GM12873 (cell line): ENCODE data around the gene ERCC3.

Experiments used
- TF ChIP-seq, protein P1 (sequence below): IDR thresholded peaks from 2 replicates; pipeline ENCODE4 v1.5.1; 2012; ENCODE audit warnings: low read depth, mild to moderate bottlenecking, moderate library complexity, low read length, control low read depth; ENCODE audit not compliant: insufficient read depth; ENCODE audit errors: missing control alignments

Gene ERCC3

DNA sequence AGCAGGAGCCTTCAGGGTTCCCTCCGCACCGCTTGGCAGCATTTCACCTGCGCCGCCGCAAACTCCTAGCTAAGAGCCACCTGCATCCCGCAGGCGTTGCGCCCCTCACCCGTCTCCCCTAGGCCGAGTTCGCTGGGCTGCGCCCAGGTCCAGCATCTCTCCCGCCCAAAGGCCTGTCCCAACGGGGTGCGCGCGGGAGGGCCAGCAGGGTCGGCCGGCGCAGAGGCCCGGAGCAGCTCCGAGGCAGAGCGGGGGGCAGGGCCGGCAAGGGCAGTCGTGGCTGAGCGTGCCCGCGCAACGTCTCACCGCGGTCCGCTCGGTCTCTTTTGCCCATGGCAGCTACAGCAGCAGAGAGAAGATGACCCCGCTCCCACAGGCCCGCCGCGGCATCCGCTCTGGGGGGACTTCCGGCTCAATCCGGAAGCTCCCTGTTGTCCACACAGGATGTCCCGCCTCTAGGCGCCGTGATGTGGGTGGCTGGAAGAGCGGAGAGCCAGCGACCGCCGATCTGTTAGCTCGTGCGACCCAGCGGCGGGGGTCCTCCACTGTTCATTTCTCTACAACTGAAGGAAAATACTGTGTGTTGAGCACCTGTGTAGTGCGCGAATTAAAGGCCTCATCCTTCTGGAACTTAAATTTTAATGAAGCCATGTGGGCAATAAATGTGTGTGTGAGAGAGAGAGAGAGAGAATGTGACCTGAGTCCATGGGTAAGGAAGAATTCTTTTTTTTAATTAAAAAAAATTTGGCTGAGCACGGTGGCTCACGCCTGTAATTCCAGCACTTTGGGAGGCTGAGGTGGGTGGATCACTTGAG lies at the start of gene ERCC3:
Gene ERCC3, minus strand, starts transcription at position 397 of the 815 bp plus-strand sequence. Its CDS starts 63 bp downstream, at position 334.
- TF ChIP-seq, protein P1, sequence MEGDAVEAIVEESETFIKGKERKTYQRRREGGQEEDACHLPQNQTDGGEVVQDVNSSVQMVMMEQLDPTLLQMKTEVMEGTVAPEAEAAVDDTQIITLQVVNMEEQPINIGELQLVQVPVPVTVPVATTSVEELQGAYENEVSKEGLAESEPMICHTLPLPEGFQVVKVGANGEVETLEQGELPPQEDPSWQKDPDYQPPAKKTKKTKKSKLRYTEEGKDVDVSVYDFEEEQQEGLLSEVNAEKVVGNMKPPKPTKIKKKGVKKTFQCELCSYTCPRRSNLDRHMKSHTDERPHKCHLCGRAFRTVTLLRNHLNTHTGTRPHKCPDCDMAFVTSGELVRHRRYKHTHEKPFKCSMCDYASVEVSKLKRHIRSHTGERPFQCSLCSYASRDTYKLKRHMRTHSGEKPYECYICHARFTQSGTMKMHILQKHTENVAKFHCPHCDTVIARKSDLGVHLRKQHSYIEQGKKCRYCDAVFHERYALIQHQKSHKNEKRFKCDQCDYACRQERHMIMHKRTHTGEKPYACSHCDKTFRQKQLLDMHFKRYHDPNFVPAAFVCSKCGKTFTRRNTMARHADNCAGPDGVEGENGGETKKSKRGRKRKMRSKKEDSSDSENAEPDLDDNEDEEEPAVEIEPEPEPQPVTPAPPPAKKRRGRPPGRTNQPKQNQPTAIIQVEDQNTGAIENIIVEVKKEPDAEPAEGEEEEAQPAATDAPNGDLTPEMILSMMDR: no peak

DNA sequence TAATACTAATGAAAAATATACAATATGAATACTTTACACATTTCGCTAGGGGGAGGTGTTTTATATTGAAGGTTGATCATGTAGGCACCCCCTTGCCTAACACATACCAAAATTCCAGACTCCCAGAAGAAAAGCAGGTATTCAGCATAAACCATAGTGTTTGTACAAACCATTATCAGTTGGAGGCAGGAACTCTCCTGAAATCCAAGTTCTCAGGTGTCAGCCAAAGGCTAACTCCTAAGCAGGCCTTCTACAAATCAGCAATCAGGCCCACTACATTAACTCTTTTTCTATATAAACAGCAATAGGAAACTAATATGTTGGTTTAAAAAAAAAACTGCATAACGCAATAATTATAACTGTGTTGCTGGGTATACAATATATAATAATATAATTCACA lies 49.3 kb upstream of the ERCC3 start:
- TF ChIP-seq, protein P1: no peak

DNA sequence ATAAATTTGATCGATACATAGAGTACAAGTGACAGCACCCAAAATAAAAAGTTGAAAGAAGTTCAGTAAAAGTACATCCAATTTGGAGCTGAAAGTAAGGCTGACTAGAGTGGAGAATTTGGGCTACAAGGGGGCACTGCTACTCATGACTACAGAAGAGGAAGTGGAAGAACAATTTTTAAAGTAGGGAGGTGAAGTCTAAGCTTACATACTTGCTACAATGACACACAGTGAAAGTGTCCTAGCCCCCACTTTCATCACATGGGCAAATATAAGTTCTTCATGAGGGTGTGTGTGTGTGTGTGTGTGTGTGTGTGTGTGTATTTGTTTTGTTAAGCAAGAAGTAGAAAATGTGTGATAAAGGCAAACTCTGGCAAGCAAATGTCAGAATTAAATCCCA lies 48.2 kb upstream of the ERCC3 start:
- TF ChIP-seq, protein P1: peak; percentile 7

DNA sequence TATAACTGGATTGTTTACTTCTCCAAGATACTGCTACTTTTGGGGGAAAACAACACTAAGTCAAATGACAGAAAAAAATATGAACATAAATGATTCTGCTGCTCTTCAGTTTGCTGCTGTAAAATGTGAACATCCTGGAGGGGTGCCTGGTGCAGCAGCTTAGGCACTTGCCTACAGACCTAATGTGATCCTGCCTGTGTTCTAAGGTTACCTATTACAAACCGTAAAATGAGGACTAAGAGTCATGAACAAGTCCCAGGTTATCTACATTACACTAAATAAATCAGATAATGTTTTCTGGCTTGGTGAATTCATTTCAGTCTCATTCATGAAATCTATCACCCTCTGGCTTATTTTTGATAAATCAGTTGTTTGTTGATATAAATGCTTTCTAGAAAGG lies 38.4 kb upstream of the ERCC3 start:
- TF ChIP-seq, protein P1: no peak

DNA sequence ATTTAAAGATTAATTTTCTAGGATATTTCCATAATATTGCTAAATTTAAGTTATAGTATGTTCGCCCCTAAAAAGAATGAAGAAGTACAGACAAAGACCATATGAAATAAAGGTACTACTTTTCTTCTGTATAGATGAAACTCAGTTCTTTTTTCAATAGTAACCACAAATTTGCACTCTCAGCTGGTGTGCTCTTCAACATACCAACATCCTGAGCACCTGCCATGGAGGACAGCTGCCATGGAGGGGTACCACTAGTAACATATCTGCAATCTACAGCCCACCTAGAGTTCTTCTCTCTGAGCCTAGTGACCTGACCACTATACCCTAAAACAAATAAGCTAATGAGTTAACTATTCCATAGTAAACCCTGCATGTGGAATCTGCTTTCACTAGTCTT lies 36.8 kb upstream of the ERCC3 start:
- TF ChIP-seq, protein P1: no peak

DNA sequence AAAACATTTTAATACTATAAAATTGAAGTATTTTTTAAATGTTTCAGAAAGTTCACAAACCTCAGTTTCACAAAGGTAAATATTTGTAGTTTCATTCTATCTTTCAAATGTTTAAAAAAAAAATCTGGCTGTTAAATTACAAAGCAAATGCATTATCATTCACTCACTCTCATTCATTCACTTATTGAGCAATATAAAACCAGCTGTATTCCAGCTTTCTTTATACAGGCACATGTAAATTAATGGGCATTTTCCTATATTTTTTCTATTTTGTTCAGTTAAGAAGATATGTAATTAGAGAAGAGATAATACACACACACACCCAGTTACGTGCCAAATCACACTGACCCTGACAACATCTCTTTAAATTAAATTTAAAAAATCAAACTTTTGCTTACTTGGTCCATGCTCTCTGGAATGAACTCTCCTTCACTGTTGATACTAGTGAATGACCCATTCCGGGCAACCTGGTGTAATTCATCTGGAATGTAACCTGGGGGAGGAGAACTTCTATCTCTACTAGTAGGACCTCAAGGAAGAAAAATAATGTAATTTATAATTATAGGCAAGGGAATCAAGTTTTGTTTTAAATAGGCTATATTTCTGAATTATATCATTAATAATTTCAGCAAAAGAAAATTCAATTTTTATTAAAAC lies 32.5 kb upstream of the ERCC3 start:
- TF ChIP-seq, protein P1: no peak

DNA sequence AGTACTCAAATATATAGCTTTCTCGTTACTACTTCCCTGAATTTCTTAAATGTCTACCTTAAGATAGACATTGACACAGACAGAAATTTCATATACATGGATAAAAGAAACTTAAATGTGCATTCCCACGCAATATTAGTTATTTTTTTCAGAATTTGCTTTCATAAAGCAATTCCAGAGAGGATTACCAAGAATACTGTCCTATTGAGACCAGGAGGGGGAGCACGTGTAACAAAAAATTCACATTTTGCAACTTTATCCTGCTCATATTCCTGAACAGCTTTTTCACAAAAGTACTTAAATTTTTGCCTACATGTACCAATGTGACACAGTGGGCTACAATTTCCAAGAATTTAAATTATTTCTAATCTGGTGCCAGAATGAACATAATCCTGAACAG lies 30.7 kb upstream of the ERCC3 start:
- TF ChIP-seq, protein P1: peak; percentile 44
